Ovary (tissue), 9 donors: ENCODE results near the gene P2RY8. TPM values are rescaled to one million over a fixed set of nuclear protein-coding genes. Genes with fewer than 3 reads are reported as not detected.

ENCODE experiments used
- DNase-seq, 5 donors: peaks; one replicate each; pipeline ENCODE4 v3.0.0-alpha.2; 2019 to 2020
- H3K27ac ChIP-seq, 2 donors: fragments of 200-600 bp; one replicate each; pipeline versions ENCODE4 v1.5.1 to v1.8.0; 2019 to 2022
- H3K27me3 ChIP-seq: fragments of 200-600 bp; one replicate; pipeline ENCODE4 v1.8.0; 2022
- H3K36me3 ChIP-seq: fragments of 200-600 bp; sonication (generic); one replicate; pipeline ENCODE4 v1.5.1; 2019
- H3K4me1 ChIP-seq: one replicate; pipeline ENCODE4 v1.8.1; 2013; ENCODE audit warnings: mild to moderate bottlenecking, moderate library complexity; ENCODE audit not compliant: insufficient read depth
- H3K4me3 ChIP-seq: fragments of 200-600 bp; sonication (generic); one replicate; pipeline ENCODE4 v1.5.1; 2017
- H3K9me3 ChIP-seq, 2 donors: fragments of 200-600 bp in 1 of 2; sonication (generic) in 1 of 2; one replicate each; pipeline versions ENCODE4 v1.5.1 to v1.8.1; 2013 to 2019; ENCODE audit warnings: mild to moderate bottlenecking in 1 of 2, moderate library complexity in 1 of 2
- EP300 ChIP-seq: sonication (generic); formaldehyde crosslinking; IDR thresholded peaks from one replicate; pipeline ENCODE4 v1.6.1; 2017; ENCODE audit warnings: antibody characterized with exemption
- POLR2A ChIP-seq: fragments of 450-650 bp; IDR thresholded peaks from one replicate; pipeline ENCODE4 v1.6.1; 2017; ENCODE audit warnings: antibody characterized with exemption, mild to moderate bottlenecking, moderate library complexity
- WGBS, 3 donors: extraction: QIAGEN DNeasy Blood & Tissue Kit in 1 of 3; methylation state at CpG; one replicate each; pipeline versions ENCODE4 v1.1.5 to v1.1.7; 2013 to 2017; 5-methylcytosine and 5-hydroxymethylcytosine counted together
- intact Hi-C, 4 donors: fragments of 100-400 bp; cut with DNase I; formaldehyde crosslinking; loops; one replicate each; pipeline versions ENCODE4 v1.11.0 to v1.15.1; 2022 to 2023
- polyA plus RNA-seq, 2 donors: library from polyadenylated mRNA; stranded (reverse); fragments of 200-250 nt in 1 of 2; fragments of 350-450 nt in 1 of 2; fragmentation: Illumina TruSeq in 1 of 2; extraction: RNeasy Lipid Tissue Mini Kit (QIAGEN cat#74804) in 1 of 2; gene quantifications; one replicate each; pipeline ENCODE4 v1.2.3, GENCODE V29; 2013 to 2014
- total RNA-seq, 7 donors: library from RNA; depleted of rRNA in 2 of 7; stranded (reverse); fragments of >200 nt in 2 of 7; fragmentation: NEBNext Ultra II Directional in 3 of 7; extraction: Animal tissue kit (Norgen Biotek cat#: 25700) in 3 of 7; gene quantifications; one replicate each; pipeline versions ENCODE4 v1.1.0 to v1.2.4, GENCODE V29; 2016 to 2023
- TF ChIP-seq, protein P1 (sequence below), 3 donors: fragments of 450-650 bp in 2 of 3; fragments of 200-600 bp in 1 of 3; IDR thresholded peaks; one replicate each; pipeline versions ENCODE4 v1.5.1 to v1.8.0; 2016 to 2022; ENCODE audit warnings: antibody characterized with exemption in 3 of 3, mild to moderate bottlenecking in 1 of 3
- donor health status: DM: no; HTN: no; CAD: no; lungs with moderate emphysema.
- donor health status: DM: no; HTN: no; CAD: no.
- donor health status: Bipolar disorder and iron deficiency.
- donor health status: DM: yes; HTN: yes; CAD: no.
- donor health status: DM: no; HTN: no; CAD: no.
- donor health status: DM: yes; HTN: yes; CAD: no.

Gene P2RY8
- total and polyA plus RNA-seq, 9 donors: 0.48 to 1.4 (median 0.99) TPM

DNA sequence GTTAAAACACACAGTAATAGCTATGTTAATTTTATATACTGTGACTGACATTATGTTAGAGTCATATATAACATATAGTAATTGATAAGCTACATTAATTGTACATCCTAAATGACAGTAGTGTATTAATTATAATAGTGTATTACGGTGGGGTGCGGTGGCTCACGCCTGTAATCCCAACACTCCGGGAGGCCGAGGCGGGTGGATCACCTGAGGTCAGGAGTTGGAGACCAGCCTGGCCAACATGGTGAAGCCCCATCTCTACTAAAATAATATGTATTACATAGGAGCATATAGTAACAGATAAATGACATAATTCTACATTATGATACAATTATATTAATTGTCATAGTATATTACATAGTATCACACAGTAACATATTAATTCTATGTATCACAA, 96.5 kb downstream of the P2RY8 start:
- no peaks in the 10 kb centered on the region for H3K36me3 ChIP-seq
- no peaks in the 10 kb centered on the region for H3K4me1 ChIP-seq
- H3K27me3 ChIP-seq: no peaks in the 10 kb centered on the region
- TF ChIP-seq EP300 (no peak), POLR2A (no peak)
- TF ChIP-seq, protein P1, sequence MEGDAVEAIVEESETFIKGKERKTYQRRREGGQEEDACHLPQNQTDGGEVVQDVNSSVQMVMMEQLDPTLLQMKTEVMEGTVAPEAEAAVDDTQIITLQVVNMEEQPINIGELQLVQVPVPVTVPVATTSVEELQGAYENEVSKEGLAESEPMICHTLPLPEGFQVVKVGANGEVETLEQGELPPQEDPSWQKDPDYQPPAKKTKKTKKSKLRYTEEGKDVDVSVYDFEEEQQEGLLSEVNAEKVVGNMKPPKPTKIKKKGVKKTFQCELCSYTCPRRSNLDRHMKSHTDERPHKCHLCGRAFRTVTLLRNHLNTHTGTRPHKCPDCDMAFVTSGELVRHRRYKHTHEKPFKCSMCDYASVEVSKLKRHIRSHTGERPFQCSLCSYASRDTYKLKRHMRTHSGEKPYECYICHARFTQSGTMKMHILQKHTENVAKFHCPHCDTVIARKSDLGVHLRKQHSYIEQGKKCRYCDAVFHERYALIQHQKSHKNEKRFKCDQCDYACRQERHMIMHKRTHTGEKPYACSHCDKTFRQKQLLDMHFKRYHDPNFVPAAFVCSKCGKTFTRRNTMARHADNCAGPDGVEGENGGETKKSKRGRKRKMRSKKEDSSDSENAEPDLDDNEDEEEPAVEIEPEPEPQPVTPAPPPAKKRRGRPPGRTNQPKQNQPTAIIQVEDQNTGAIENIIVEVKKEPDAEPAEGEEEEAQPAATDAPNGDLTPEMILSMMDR (IDR thresholded peaks at IDR 0.05): no peak
- H3K4me3 ChIP-seq: no peak overlapping the region
- H3K27ac ChIP-seq: no peak overlapping the region
- peaks cover 0 to 3% of the 10 kb centered on the region in 2 donors for H3K9me3 ChIP-seq
- intact Hi-C loops: no loop called here
- WGBS, 3 donors: 95 to 98% (median 97%) methylated on average over 6 of the region's 6 CpGs
- peak in 1 of 5 donors; percentile 7 for DNase-seq

DNA sequence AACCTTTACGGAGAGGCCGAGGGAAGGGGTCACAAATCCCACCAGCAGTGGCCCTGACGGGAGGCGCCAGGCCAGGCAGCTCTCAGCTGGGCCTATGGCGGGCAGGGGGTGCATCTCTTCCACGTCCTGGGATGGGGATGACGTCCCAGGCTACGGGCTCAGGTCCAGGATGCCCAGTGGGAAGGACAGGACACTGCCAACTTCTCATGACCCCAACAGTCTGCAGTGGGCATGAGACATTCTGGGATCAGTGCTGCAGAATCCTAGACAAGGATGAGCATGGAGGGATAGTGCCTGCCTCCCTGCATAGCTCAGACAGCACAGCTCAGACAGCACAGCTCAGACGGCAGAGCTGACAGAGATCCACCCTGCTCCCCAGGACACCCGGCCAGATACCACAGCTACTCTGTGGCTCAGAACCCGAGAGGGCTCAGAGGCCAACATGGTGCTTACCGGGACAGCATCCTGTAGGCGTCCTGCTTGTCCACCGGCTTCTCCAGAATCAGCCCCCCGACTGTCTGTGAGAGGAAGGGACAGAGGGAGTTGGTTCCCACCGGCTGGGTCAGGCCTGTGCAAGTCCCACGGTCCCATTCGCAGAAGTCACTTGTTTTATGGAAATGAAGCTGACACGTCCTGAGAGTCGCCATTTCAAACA, 101.6 kb downstream of the P2RY8 start:
- DNase-seq: peak in 2 of 5 donors; percentile 9 to 30
- TF ChIP-seq POLR2A: no peak
- TF ChIP-seq, protein P1 (IDR thresholded peaks at IDR 0.05): no peak
- TF ChIP-seq EP300: no peak

DNA sequence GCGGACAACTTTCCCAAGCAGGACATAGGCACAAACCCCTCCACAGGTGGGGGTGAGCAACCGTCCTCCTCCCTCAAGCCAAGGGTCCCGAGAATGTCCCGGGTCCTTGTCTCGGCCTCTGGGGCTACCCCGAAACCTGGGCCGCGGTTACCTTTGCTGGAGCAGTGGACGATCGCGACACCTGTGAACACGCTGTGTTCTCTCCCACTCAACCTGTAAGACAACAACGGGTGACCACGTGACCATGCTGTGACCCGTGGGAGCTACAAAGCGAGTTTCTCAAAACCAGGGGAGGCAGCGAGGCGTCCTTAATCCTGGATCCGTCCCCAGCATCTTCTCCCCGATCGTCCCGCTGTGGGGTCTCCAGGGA, 102.1 kb downstream of the P2RY8 start:
- H3K27ac ChIP-seq: no peak overlapping the region
- intact Hi-C loops: no loop called here
- TF ChIP-seq, protein P1 (IDR thresholded peaks at IDR 0.05): no peak
- no peak for TF ChIP-seq POLR2A
- TF ChIP-seq EP300: no peak
- H3K4me1 ChIP-seq: no peaks in the 10 kb centered on the region
- 93 to 97% (median 97%) methylated on average over 22 of the region's 22 CpGs for WGBS, 3 donors
- no peaks in the 10 kb centered on the region for H3K36me3 ChIP-seq
- peaks cover 0 to 3% of the 10 kb centered on the region in 2 donors for H3K9me3 ChIP-seq
- H3K27me3 ChIP-seq: no peaks in the 10 kb centered on the region
- peak in 1 of 5 donors; percentile 13 for DNase-seq
- no peak overlapping the region for H3K4me3 ChIP-seq

More for the DNA sequence above, 101.6 kb downstream of the P2RY8 start:
- Histone ChIP-seq H3K36me3 (no peaks in the 10 kb centered on the region), H3K9me3 (peaks cover 0 to 3% of the 10 kb centered on the region in 2 donors), H3K27me3 (no peaks in the 10 kb centered on the region), H3K4me3 (no peak overlapping the region), H3K27ac (no peak overlapping the region), H3K4me1 (no peaks in the 10 kb centered on the region)
- 93 to 96% (median 93%) methylated on average over 20 of the region's 20 CpGs for WGBS, 3 donors
- intact Hi-C loops: no loop called here

DNA sequence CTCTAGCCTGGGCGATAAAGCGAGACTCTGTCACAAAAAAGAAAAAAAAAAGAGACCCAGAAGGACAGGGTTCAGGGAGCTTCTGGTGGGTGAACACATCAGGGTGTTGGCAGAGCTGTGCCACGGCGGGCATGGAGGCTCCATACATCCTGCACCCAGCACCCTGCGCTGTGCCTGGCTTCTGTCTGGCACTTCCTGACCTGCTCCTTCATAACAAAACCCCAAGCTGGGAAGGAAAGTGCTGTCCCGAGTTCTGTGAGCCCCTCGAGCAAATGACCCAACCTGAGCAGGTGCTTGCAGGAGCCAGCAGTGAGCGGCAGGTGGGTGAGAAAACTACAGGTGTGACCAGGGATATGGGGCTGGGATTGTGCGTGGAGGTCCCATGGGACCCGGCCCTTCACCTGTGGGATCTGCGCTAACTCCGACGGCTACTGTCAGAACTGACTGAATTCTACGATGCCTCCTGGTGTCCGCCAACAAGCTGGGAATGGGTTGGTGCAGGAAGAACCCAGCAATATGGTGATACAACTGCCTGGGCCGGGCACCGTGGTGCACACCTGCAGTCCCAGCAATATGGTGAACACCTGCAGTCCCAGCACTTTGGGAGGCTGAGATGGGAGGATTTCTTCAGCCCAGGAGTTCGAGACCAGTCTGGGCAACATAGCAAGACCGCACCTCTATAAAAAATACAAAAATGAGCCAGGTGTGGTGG, 103.2 kb downstream of the P2RY8 start:
- Histone ChIP-seq H3K9me3 (no peaks in the 10 kb centered on the region), H3K27ac (no peak overlapping the region), H3K4me1 (no peaks in the 10 kb centered on the region), H3K27me3 (no peaks in the 10 kb centered on the region), H3K36me3 (no peaks in the 10 kb centered on the region), H3K4me3 (no peak overlapping the region)
- peak in 1 of 5 donors; percentile 9 for DNase-seq
- TF ChIP-seq, protein P1 (IDR thresholded peaks at IDR 0.05): no peak
- TF ChIP-seq POLR2A: no peak
- TF ChIP-seq EP300: no peak
- intact Hi-C loops: no loop called here
- WGBS, 3 donors: 91 to 98% (median 94%) methylated on average over 19 of the region's 19 CpGs
